Activated CD8-positive, alpha-beta T cell treated with anti-CD3 and anti-CD28 coated beads, Interleukin-2, amount 10 ng/mL, durations not matched to agents 7 days and 5 days (primary cell): ENCODE measurements around the gene LRIG3. TPM values are rescaled to one million over a fixed set of nuclear protein-coding genes. Genes with fewer than 3 reads are reported as not detected.

Experiments used
- ATAC-seq: fragments of 150-1000 bp; cut with Tn5 transposase; one replicate; pipeline ENCODE4 v1.10.0; 2021; ENCODE audit warnings: moderate library complexity
- CTCF ChIA-PET: fragments of 350-600 bp; sonication (Branson Sonifier 250); formaldehyde crosslinking; loops from one replicate; lab custom pipeline; 2021; ENCODE audit warnings: antibody characterized with exemption; lab: Charles Lee
- POLR2A ChIA-PET: fragments of 350-600 bp; sonication (Branson Sonifier 250); formaldehyde crosslinking; loops from one replicate; lab custom pipeline; 2021; ENCODE audit warnings: antibody characterized with exemption; lab: Charles Lee
- DNase-seq: peaks from one replicate; pipeline ENCODE4 v3.0.0-alpha.2; 2020
- H3K27ac Mint-ChIP-seq: one replicate; pipeline ENCODE4 v1.8.0; 2021; ENCODE audit warnings: mild to moderate bottlenecking, mixed read lengths
- H3K27me3 Mint-ChIP-seq: one replicate; pipeline ENCODE4 v1.8.0; 2021; ENCODE audit warnings: low read depth, mixed read lengths
- H3K36me3 Mint-ChIP-seq: one replicate; pipeline ENCODE4 v1.8.0; 2021; ENCODE audit warnings: low read depth, mixed read lengths
- H3K4me1 Mint-ChIP-seq: one replicate; pipeline ENCODE4 v1.8.0; 2021; ENCODE audit warnings: low read depth, mixed read lengths
- H3K4me3 Mint-ChIP-seq: one replicate; pipeline ENCODE4 v1.8.0; 2021; ENCODE audit warnings: mild to moderate bottlenecking, mixed read lengths
- H3K9me3 Mint-ChIP-seq: one replicate; pipeline ENCODE4 v1.8.0; 2022; ENCODE audit warnings: mixed read lengths; ENCODE audit not compliant: insufficient read depth
- total RNA-seq, 2 experiments: library from RNA; stranded (reverse); gene quantifications; one replicate each; pipeline ENCODE4 v1.2.3, GENCODE V29; 2021

LRIG3 gene
- total RNA-seq, 2 experiments from 2014 or later: not detected

GRCh38 chr12:58893495-58893894 lies 26.8 kb downstream of the LRIG3 start:
- Mint-ChIP-seq H3K36me3 (no peaks in the 10 kb centered on the region), H3K27me3 (no peaks in the 10 kb centered on the region), H3K27ac (no peak overlapping the region), H3K9me3 (no peaks in the 10 kb centered on the region), H3K4me1 (no peaks in the 10 kb centered on the region), H3K4me3 (no peak overlapping the region)
- ChIA-PET POLR2A (no interaction called here), CTCF (no interaction called here)
- ATAC-seq: no peak
- no peak for DNase-seq

DNA sequence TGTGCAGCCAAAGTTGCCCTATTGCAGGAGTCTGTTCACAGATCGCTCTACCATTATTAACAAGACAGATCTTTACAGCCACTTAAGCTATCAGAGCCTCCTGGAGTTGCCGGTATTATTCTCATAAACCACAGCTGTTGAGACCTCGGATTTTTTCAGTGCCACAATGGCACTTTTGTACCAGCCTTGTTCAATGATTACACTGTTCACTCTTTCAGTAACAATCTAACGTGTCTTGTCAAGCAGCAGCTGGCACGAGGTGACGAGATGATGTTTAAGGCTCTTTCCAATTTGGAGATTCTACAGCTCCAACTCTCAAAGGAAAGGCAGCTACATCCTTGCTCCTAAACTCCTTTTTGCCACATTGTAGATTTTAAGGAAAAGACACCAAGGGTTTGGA lies 30.7 kb downstream of the LRIG3 start:
- DNase-seq: no peak
- Mint-ChIP-seq H3K4me1 (no peaks in the 10 kb centered on the region), H3K27ac (no peak overlapping the region), H3K4me3 (no peak overlapping the region), H3K9me3 (no peaks in the 10 kb centered on the region), H3K27me3 (no peaks in the 10 kb centered on the region), H3K36me3 (no peaks in the 10 kb centered on the region)
- ChIA-PET CTCF (no interaction called here), POLR2A (no interaction called here)
- no peak for ATAC-seq

DNA sequence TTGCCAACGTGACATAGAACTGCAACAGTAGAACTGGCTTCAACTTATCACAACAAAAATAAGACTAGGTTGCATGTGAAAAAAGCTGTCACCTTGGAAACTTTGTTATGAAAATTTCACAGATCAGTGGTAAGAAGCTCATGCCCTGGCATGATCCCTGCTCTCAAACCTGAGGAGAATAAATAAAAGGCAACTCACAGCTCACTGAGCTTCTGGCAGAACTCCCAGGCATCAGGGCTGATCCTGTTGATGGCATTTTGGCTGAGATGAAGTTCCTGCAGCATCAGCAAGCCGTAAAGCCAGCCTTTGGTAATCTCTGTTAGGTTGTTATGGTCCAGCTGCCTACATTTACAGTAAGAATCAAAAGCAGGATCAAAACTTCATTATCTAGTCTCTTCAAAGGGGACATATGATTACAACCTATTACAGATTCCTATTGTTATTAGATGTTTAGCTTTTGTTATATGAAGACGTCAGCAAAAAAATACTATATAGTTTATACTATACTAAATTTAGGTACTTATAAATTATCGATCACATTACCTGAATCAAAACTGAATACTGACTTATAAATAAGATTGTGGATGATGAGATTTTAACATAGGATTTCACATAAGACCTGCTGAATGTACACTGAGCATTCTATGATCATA lies 32.0 kb downstream of the LRIG3 start:
- POLR2A ChIA-PET: no interaction called here
- Mint-ChIP-seq H3K4me1 (no peaks in the 10 kb centered on the region), H3K27ac (no peak overlapping the region), H3K4me3 (no peak overlapping the region), H3K36me3 (no peaks in the 10 kb centered on the region), H3K9me3 (no peaks in the 10 kb centered on the region), H3K27me3 (no peaks in the 10 kb centered on the region)
- CTCF ChIA-PET: no interaction called here
- DNase-seq (no peak), ATAC-seq (no peak)

GRCh38 chr12:58887068-58887467 lies 33.2 kb downstream of the LRIG3 start:
- DNase-seq (no peak), ATAC-seq (no peak)
- Mint-ChIP-seq H3K27me3 (no peaks in the 10 kb centered on the region), H3K4me1 (no peaks in the 10 kb centered on the region), H3K27ac (no peak overlapping the region), H3K4me3 (no peak overlapping the region), H3K9me3 (no peaks in the 10 kb centered on the region), H3K36me3 (no peaks in the 10 kb centered on the region)
- POLR2A ChIA-PET: no interaction called here
- CTCF ChIA-PET: no interaction called here

GRCh38 chr12:58886474-58886873 lies 33.8 kb downstream of the LRIG3 start:
- Mint-ChIP-seq H3K36me3 (no peaks in the 10 kb centered on the region), H3K27ac (no peak overlapping the region), H3K27me3 (no peaks in the 10 kb centered on the region), H3K4me1 (no peaks in the 10 kb centered on the region), H3K4me3 (no peak overlapping the region), H3K9me3 (no peaks in the 10 kb centered on the region)
- ATAC-seq (no peak), DNase-seq (no peak)
- CTCF ChIA-PET: no interaction called here
- POLR2A ChIA-PET: no interaction called here

GRCh38 chr12:58884916-58885315 lies 35.4 kb downstream of the LRIG3 start:
- POLR2A ChIA-PET: no interaction called here
- CTCF ChIA-PET: no interaction called here
- no peaks in the 10 kb centered on the region for H3K9me3 Mint-ChIP-seq
- H3K4me1 Mint-ChIP-seq: no peaks in the 10 kb centered on the region
- ATAC-seq: no peak
- H3K27ac Mint-ChIP-seq: no peak overlapping the region
- H3K27me3 Mint-ChIP-seq: no peaks in the 10 kb centered on the region
- no peak for DNase-seq
- no peak overlapping the region for H3K4me3 Mint-ChIP-seq
- no peaks in the 10 kb centered on the region for H3K36me3 Mint-ChIP-seq

GRCh38 chr12:58883576-58884334 lies 36.5 kb downstream of the LRIG3 start:
- Mint-ChIP-seq H3K4me3 (no peak overlapping the region), H3K9me3 (no peaks in the 10 kb centered on the region), H3K36me3 (no peaks in the 10 kb centered on the region), H3K4me1 (no peaks in the 10 kb centered on the region), H3K27me3 (no peaks in the 10 kb centered on the region), H3K27ac (no peak overlapping the region)
- DNase-seq (no peak), ATAC-seq (no peak)
- ChIA-PET CTCF (no interaction called here), POLR2A (no interaction called here)

DNA sequence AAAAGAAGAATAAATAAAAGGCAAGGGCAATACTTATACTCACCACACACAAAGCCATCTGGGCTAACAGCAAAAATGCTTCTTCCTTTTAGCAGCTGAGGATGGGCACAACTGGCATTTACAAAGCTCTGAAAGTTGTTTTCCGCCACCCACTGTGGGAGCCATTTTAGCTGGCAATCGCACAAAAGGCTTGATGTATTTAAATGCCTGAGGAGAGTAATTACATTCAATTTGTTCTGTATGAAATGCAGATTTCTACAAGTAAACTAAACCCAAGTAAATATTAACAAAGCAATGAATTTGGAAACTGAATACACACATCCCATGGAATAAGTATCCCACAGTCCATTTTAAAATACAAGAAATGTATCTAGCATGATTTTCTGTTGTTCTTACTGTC lies 37.5 kb downstream of the LRIG3 start:
- H3K9me3 Mint-ChIP-seq: no peaks in the 10 kb centered on the region
- ChIA-PET POLR2A (no interaction called here), CTCF (no interaction called here)
- no peak for DNase-seq
- ATAC-seq: no peak
- H3K4me1 Mint-ChIP-seq: no peaks in the 10 kb centered on the region
- no peak overlapping the region for H3K27ac Mint-ChIP-seq
- no peaks in the 10 kb centered on the region for H3K36me3 Mint-ChIP-seq
- H3K27me3 Mint-ChIP-seq: no peaks in the 10 kb centered on the region
- no peak overlapping the region for H3K4me3 Mint-ChIP-seq

GRCh38 chr12:58881816-58882215 lies 38.5 kb downstream of the LRIG3 start:
- ATAC-seq (no peak), DNase-seq (no peak)
- no peaks in the 10 kb centered on the region for H3K36me3 Mint-ChIP-seq
- no peak overlapping the region for H3K27ac Mint-ChIP-seq
- no peak overlapping the region for H3K4me3 Mint-ChIP-seq
- no peaks in the 10 kb centered on the region for H3K27me3 Mint-ChIP-seq
- H3K9me3 Mint-ChIP-seq: no peaks in the 10 kb centered on the region
- H3K4me1 Mint-ChIP-seq: no peaks in the 10 kb centered on the region
- POLR2A ChIA-PET: no interaction called here
- CTCF ChIA-PET: no interaction called here

DNA sequence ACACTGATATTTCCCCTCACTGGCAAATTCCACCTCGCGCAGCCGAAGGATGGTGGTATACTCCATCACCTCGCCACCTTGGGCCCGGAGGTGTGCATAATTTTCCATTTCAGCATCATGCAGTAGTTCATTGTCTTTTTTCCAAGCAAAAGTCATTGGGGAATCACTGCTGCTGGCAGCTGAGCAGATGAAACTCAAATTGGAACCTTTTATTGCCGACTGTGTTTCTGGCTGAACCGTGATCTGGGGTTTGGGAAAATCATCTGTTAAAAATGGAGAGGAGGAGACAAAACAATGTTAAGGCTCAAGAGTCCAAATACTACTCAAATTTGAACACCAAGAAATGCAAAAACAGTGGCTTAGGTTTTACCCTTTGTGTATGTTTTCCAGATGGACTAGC lies 39.7 kb downstream of the LRIG3 start:
- no peaks in the 10 kb centered on the region for H3K27me3 Mint-ChIP-seq
- CTCF ChIA-PET: no interaction called here
- H3K4me1 Mint-ChIP-seq: no peaks in the 10 kb centered on the region

GRCh38 chr12:58877243-58877743 lies 43.0 kb downstream of the LRIG3 start:
- no peak for DNase-seq
- no peak for ATAC-seq

More for the DNA sequence above, 39.7 kb downstream of the LRIG3 start:
- Mint-ChIP-seq H3K9me3 (no peaks in the 10 kb centered on the region), H3K36me3 (no peaks in the 10 kb centered on the region), H3K27ac (no peak overlapping the region), H3K4me3 (no peak overlapping the region)
- ATAC-seq (no peak), DNase-seq (no peak)
- POLR2A ChIA-PET: no interaction called here

DNA sequence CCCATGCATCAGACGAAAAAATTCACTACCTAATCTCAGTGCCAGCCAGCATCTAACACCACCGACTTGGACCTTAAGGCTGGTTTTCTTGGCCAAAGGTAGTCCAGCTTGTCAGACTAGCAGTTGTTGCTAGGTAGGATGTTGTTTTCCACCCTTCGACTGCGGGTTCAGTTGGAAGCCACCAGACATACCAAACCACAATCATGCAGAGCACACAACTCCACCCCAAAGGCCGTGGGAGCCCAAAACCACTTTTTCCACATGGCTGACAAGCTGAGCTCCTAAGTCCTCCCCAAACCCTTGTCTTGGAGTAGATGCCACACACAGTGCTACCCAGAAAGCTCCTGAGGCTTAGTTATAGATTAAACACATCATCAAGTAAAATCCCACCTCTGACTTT lies 46.8 kb downstream of the LRIG3 start:
- Mint-ChIP-seq H3K27ac (no peak overlapping the region), H3K36me3 (no peaks in the 10 kb centered on the region), H3K27me3 (no peaks in the 10 kb centered on the region), H3K4me1 (no peaks in the 10 kb centered on the region), H3K4me3 (no peak overlapping the region), H3K9me3 (no peaks in the 10 kb centered on the region)
- ChIA-PET CTCF (no interaction called here), POLR2A (no interaction called here)
- ATAC-seq: no peak
- no peak for DNase-seq

More at GRCh38 chr12:58877243-58877743, 43.0 kb downstream of the LRIG3 start:
- no peak overlapping the region for H3K4me3 Mint-ChIP-seq
- no peak overlapping the region for H3K27ac Mint-ChIP-seq
- H3K9me3 Mint-ChIP-seq: no peaks in the 10 kb centered on the region
- no peaks in the 10 kb centered on the region for H3K36me3 Mint-ChIP-seq
- CTCF ChIA-PET: no interaction called here
- no peaks in the 10 kb centered on the region for H3K27me3 Mint-ChIP-seq
- POLR2A ChIA-PET: no interaction called here
- H3K4me1 Mint-ChIP-seq: no peaks in the 10 kb centered on the region
